NAMALWA (cell line): ENCODE measurements around the gene ALG12.

Experiments used
- DNase-seq: peaks from one replicate; pipeline ENCODE4 v3.0.0-alpha.2; 2015; ENCODE audit warnings: low spot score

Gene ALG12

DNA sequence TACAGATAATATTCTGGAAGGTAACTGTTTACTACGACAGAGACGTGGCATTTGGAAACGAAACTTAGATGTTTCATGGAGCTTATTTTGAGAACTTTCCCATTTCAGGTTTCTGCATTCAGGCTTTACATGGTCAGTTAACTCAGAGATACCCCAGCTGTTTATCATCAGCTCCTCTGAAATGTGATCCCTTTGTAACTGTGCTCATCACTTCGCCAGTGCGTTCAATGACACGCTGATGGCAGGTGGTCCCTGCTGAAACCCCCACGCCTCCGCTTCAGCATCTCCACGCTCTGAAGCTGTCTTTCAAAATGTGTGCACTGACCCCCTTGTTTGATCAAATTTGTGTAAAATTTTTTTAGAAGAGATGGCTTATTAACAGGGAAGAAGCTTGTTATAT is 30.5 kb downstream of the ALG12 start:
- DNase-seq, result no peak

- DNase-seq, result no peak
These were observed 31.2 kb downstream of the ALG12 start for GRCh38 chr22:49887064-49887451.

- no peak for DNase-seq
These were observed 31.7 kb downstream of the ALG12 start for GRCh38 chr22:49886346-49887063.

DNA sequence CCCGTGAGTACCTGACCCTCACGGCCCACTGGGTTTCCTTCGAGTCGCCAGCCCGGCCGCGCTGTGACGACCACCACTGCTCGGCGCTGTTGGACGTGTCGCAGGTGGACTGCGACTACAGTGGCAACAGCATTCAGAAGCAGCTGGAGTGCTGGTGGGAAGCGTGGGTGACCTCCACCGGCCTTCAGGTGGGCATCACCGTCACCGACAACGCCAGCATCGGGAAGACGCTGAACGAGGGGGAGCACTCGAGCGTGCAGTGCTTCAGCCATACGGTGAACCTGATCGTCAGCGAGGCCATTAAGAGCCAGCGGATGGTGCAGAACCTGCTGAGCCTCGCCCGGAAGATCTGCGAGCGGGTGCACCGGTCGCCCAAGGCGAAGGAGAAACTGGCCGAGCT is 32.4 kb downstream of the ALG12 start:
- no peak for DNase-seq

DNA sequence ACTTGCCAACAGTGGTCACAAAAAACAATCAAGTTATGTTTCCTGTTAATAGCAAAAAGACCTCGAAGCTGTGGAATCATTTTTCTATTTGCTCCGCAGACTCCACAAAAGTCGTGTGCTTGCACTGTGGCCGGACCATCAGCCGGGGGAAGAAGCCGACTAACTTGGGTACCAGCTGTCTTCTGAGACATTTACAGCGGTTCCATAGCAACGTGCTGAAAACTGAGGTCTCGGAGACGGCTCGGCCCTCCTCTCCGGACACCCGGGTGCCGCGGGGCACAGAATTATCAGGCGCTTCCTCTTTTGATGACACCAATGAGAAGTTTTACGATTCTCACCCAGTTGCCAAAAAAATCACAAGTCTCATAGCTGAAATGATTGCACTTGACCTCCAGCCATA is 33.0 kb downstream of the ALG12 start:
- no peak for DNase-seq

GRCh38 chr22:49884503-49885260 is 33.6 kb downstream of the ALG12 start:
- DNase-seq, result no peak

DNA sequence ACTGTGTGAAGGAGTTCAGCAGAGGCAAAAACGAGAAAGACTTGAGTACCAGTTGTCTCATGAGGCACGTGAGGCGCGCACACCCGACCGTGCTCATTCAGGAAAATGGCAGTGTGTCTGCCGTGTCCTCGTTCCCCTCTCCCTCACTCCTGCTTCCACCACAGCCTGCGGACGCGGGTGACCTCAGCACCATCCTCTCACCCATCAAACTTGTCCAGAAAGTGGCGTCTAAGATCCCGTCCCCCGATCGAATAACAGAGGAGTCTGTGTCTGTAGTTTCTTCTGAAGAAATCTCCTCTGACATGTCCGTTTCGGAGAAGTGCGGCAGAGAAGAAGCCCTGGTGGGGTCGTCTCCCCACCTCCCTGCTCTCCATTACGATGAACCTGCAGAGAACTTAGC is 34.2 kb downstream of the ALG12 start:
- DNase-seq, result no peak

DNA sequence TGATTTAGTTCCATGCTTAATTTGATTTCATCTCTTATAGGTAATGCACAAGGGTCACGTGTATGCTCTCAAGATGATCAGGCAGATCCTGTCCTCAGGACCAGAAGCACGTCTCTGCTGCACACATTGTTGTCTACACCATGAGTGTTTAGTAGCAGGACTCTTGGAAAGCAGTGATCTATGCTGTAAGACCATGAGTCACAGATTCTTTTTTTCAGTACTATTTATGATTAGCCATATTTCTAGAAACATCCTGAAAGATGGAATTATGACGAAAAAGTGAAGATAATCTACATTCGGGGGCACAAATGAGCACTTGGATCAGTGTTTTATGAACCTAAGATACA is 35.0 kb downstream of the ALG12 start:
- DNase-seq, result no peak

- DNase-seq, result no peak
These were observed 35.5 kb downstream of the ALG12 start for GRCh38 chr22:49882519-49883293.

GRCh38 chr22:49881856-49882255 is 36.4 kb downstream of the ALG12 start:
- no peak for DNase-seq

GRCh38 chr22:49880281-49880680 is 38.0 kb downstream of the ALG12 start:
- no peak for DNase-seq

GRCh38 chr22:49879871-49880270 is 38.4 kb downstream of the ALG12 start:
- DNase-seq, result no peak

DNA sequence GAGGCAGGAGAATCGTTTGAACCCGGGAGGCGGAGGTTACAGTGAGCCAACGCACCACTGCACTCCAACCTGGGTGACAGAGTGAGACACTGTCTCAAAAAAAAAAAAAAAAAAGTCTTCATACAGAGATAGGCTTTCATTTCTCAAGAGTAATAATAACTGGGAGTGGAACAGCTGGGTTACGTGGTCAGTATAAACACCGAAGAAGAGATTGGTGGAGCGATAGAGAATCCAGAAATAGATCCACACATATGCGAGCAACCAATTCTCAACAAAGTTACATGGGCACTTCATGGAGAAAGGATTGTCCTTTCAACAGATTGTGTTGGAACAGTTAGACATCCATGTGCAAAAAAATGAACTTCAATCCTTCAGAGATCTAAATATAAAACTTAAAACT is 40.0 kb downstream of the ALG12 start:
- DNase-seq, result no peak

DNA sequence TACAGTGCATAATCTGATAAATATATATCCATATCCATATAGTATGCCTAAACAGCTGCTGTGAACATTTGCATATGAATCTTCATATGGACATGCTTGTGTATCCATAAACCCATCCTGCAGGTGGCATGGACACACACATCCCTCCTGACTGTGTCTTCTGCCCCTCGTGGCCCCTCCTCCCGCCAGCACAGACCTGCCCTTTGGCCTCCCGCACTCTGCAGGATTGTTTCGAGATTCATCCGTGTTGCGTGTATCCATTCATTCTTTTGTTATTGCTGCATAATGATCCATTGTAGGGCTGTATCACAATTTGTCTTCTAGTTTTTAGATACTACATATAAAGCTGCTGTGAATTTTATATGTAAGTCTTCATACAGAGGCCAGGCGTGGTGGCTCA is 40.6 kb downstream of the ALG12 start:
- DNase-seq, result no peak

- no peak for DNase-seq
These were observed 44.9 kb downstream of the ALG12 start for GRCh38 chr22:49873228-49873940.

DNA sequence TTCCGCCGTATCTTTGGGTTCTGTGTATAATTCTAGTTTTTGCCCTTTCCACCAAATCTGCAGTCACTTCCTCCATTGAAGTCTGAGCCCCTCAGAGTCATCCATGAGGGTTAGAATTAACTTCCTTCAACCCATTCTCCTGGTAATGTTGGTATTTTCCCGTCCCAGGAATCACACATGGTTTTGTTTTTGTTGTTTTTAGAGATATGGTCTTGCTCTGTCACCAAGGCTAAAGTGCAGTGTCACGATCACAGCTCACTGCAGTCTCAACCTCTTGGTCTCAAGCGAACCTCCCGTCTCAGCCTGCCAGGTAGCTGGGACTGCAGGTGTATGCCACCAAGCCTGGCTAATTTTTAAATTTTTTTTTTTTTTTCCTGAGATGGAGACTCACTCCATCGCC is 45.9 kb downstream of the ALG12 start:
- DNase-seq, result no peak

DNA sequence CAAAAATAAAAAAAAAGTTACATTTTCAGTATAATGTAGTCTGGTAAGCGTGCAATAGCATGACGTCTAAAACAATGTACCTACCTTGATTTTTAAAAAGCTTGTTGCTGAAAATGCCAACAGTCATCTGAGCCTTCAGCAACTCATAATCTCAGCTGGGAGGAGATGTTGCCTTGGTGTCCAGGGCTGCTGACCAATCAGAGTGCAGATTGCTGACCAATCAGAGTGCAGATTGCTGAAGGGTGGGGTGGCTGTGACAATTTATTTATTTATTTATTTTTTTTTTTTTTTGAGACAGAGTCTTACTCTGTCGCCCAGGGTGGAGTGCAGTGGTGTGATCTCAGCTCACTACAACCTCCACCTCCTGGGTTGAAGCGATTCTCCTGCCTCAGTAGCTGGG is 46.8 kb downstream of the ALG12 start:
- peak; percentile 30 for DNase-seq

GRCh38 chr22:49869845-49870712 is 48.2 kb downstream of the ALG12 start:
- no peak for DNase-seq

DNA sequence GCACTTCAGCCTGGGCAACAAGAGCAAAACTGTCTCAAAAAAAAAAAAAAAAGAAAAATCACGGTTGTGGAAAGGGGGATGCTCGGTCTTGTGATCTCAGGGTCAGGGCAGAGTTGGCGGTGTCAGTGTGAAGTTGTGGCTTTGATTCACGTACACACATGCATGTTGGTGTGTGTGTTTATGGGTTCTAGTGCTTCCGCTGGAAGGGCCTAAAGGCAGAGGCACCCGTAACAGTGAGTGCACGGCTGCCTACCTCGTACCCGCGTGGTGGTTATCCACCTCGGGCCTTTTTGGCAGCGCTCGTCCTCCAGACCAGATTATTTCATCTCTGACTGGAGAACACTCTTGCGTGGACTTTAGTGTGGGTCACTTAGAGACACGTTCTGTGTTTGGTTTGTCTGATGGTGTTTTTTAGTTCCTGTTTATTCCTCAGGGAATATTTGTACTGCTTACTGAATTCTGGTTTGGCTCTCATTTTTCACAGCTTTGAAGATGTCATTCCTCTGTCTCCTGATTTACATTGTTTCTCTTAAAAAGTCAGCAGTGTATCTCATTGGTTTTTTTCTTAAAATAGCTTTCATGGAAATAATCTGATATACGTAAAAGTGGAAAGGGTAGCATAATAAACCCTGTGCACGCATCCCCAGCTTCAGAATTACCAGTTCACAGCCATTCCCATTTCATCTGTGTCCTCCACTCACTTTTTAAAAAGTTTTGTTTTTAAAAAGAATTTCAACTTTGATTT is 49.0 kb downstream of the ALG12 start:
- DNase-seq, result no peak
